ENCODE results near the gene ARID1A.
"Not testable (repeated sequence)": the region's sequence is repeated elsewhere in the genome, so short reads cannot be mapped to it uniquely, and the experiment has no call there.

ARID1A gene

GRCh38 chr1:26695356-26696118 is at the start of gene ARID1A:
Gene ARID1A (plus strand): TSS chr1:26696015. CDS start chr1:26696404, 389 bp downstream.
- DNase-seq (ENCODE audit: low read depth), result peak; percentile 95
- TF ChIP-seq CTCF (conservative IDR thresholded peaks at IDR 0.05; ENCODE audit: control insufficient read depth, insufficient read depth, low read depth, low read length), result no peak
- peak within 1 kb of the TSS; percentile 67 for H3K4me3 ChIP-seq (ENCODE audit: control insufficient read depth, low read depth, low read length)

- no peak for DNase-seq (ENCODE audit: low read depth)
- no peak overlapping the region for H3K4me3 ChIP-seq (ENCODE audit: control insufficient read depth, low read depth, low read length)
- no peak for TF ChIP-seq CTCF (conservative IDR thresholded peaks at IDR 0.05; ENCODE audit: control insufficient read depth, insufficient read depth, low read depth, low read length)
Observed at GRCh38 chr1:26664802-26665201, 31.0 kb upstream of the ARID1A start.

GRCh38 chr1:26666855-26667254 is 29.0 kb upstream of the ARID1A start:
- no peak overlapping the region for H3K4me3 ChIP-seq (ENCODE audit: control insufficient read depth, low read depth, low read length)
- TF ChIP-seq CTCF (conservative IDR thresholded peaks at IDR 0.05; ENCODE audit: control insufficient read depth, insufficient read depth, low read depth, low read length), result no peak
- peak; percentile 57 for DNase-seq (ENCODE audit: low read depth)

- not testable (repeated sequence) for H3K4me3 ChIP-seq (ENCODE audit: control insufficient read depth, low read depth, low read length); DNase-seq (ENCODE audit: low read depth)
Observed at GRCh38 chr1:26668106-26668786, 27.6 kb upstream of the ARID1A start.

GRCh38 chr1:26677306-26678115 is 18.3 kb upstream of the ARID1A start:
- TF ChIP-seq CTCF (conservative IDR thresholded peaks at IDR 0.05; ENCODE audit: control insufficient read depth, insufficient read depth, low read depth, low read length), result peak; percentile 38
- no peak overlapping the region for H3K4me3 ChIP-seq (ENCODE audit: control insufficient read depth, low read depth, low read length)
- DNase-seq (ENCODE audit: low read depth), result peak; percentile 75

GRCh38 chr1:26684763-26685508 is 10.9 kb upstream of the ARID1A start:
- no peak for DNase-seq (ENCODE audit: low read depth)
- TF ChIP-seq CTCF (conservative IDR thresholded peaks at IDR 0.05; ENCODE audit: control insufficient read depth, insufficient read depth, low read depth, low read length), result no peak

More at GRCh38 chr1:26684763-26685508, 10.9 kb upstream of the ARID1A start:
- no peak overlapping the region for H3K4me3 ChIP-seq (ENCODE audit: control insufficient read depth, low read depth, low read length)
